ENCODE results near the gene BRPF3. TPM values are rescaled to one million over a fixed set of nuclear protein-coding genes. Genes with fewer than 3 reads are reported as not detected.

BRPF3 gene
- total and polyA plus RNA-seq, 8 donors, result 30.8 to 50.6 (median 43.1) TPM

- Histone ChIP-seq H3K9me3 (no peaks in the 10 kb centered on the region), H3K4me3 (no peak overlapping the region), H3K4me1 (peaks cover 0 to 27% of the 10 kb centered on the region in 2 donors), H3K27me3 (no peaks in the 10 kb centered on the region), H3K27ac (no peak overlapping the region), H3K36me3 (peaks cover 0 to 95% of the 10 kb centered on the region in 2 donors)
- DNase-seq, result no peak
- no peak for TF ChIP-seq CTCF (IDR thresholded peaks at IDR 0.05)
- intact Hi-C loops (cut with DNase I), result no loop called here
- peak; percentile 33 for ATAC-seq
Measured at GRCh38 chr6:36227379-36228228, 31.1 kb downstream of the BRPF3 start.

DNA sequence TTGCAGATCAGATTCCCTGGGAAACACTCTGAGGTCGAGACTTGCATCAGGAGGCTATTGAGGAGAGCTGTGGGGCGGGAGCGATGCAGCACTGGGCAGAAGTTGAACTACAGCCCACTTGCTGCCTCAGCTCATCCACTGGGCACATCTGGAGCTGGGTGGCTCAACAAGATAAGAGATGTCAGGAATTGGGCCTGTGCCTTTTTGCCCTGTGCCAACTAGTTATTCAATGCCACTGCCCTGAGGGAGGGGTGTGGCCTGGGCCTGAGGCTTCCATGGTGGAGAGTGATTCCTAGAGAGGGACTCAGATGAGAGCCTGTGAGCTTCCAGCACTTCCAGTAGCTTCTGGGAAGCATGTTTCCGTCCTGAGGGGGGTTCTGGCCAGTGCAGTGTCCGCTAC, 32.7 kb downstream of the BRPF3 start:
- Histone ChIP-seq H3K36me3 (peaks cover 0 to 91% of the 10 kb centered on the region in 2 donors), H3K27ac (no peak overlapping the region), H3K4me1 (peaks cover 0 to 26% of the 10 kb centered on the region in 2 donors), H3K4me3 (no peak overlapping the region), H3K27me3 (no peaks in the 10 kb centered on the region), H3K9me3 (no peaks in the 10 kb centered on the region)
- ATAC-seq, result no peak
- no peak for DNase-seq
- TF ChIP-seq CTCF (IDR thresholded peaks at IDR 0.05), result no peak
- intact Hi-C loops (cut with DNase I), result no loop called here

GRCh38 chr6:36230371-36230770, 33.8 kb downstream of the BRPF3 start:
- intact Hi-C loops (cut with DNase I), result no loop called here
- DNase-seq, result no peak
- Histone ChIP-seq H3K36me3 (peaks cover 0 to 80% of the 10 kb centered on the region in 2 donors), H3K27me3 (no peaks in the 10 kb centered on the region), H3K4me3 (no peak overlapping the region), H3K27ac (no peak overlapping the region), H3K4me1 (peaks cover 0 to 15% of the 10 kb centered on the region in 2 donors), H3K9me3 (no peaks in the 10 kb centered on the region)
- no peak for TF ChIP-seq CTCF (IDR thresholded peaks at IDR 0.05)
- no peak for ATAC-seq

GRCh38 chr6:36232172-36232571, 35.6 kb downstream of the BRPF3 start:
- H3K4me1 ChIP-seq, result peaks cover 0 to 15% of the 10 kb centered on the region in 2 donors
- H3K27ac ChIP-seq, result no peak overlapping the region
- DNase-seq (no peak), ATAC-seq (no peak)
- no peaks in the 10 kb centered on the region for H3K27me3 ChIP-seq
- no peak overlapping the region for H3K4me3 ChIP-seq
- H3K36me3 ChIP-seq, result peaks cover 0 to 66% of the 10 kb centered on the region in 2 donors
- no peak for TF ChIP-seq CTCF (IDR thresholded peaks at IDR 0.05)
- intact Hi-C loops (cut with DNase I), result no loop called here
- H3K9me3 ChIP-seq, result no peaks in the 10 kb centered on the region

DNA sequence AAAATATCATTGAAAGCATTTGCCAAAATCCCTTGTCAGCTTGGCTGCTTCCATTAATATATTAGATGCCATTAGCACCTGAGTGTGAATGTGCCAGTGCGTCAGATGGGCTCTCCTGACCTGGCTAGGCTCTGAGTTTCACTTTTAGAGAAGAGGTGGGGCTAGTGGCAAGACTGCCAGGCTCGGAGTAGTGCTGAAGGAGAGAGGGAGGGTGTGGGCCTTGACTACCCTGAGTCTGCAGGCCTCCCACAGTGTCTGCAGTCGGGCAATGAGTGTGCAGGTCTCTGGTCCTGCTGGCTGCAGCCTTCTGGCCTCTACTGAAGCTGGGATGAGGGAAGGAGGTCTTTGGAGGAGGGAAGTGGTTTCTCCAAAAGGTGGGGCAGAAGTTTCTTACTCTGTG, 38.8 kb downstream of the BRPF3 start:
- H3K27ac ChIP-seq, result no peak overlapping the region
- no peaks in the 10 kb centered on the region for H3K27me3 ChIP-seq
- no peak overlapping the region for H3K4me3 ChIP-seq
- DNase-seq, result no peak
- intact Hi-C loops (cut with DNase I), result no loop called here
- H3K9me3 ChIP-seq, result no peaks in the 10 kb centered on the region
- H3K4me1 ChIP-seq, result peaks cover 0 to 12% of the 10 kb centered on the region in 2 donors
- ATAC-seq, result peak; percentile 65
- peaks cover 0 to 35% of the 10 kb centered on the region in 2 donors for H3K36me3 ChIP-seq
- no peak for TF ChIP-seq CTCF (IDR thresholded peaks at IDR 0.05)
